ENCODE measurements around the gene OR9Q1.
"Not testable (repeated sequence)": the region's sequence is repeated elsewhere in the genome, so short reads cannot be mapped to it uniquely, and the experiment has no call there.

The OR9Q1 gene

DNA sequence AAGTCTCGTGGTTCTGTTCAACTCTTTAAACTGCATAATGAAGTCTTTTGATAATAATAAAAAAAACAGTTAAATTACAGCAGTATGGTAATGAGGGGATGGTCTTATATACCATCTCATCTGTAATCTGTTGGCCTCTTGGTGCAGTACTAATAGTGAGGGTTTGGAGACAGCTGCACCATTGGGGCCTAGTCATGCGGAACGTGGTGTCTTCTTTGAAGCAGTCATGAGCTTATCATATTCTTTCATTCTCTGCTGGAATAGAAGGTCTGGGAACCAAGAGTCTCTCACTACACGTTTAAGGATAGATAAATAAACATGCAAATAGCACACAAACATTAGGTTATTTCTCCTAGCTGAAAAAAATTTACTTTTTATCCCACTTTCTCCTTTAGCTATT lies 40.9 kb upstream of the OR9Q1 start:
- no peaks in the 10 kb centered on the region for H3K9me3 ChIP-seq (ENCODE audit: low read depth, low read length)
- no peak overlapping the region for H3K9ac ChIP-seq (ENCODE audit: insufficient read length)
- H3K36me3 ChIP-seq (ENCODE audit: insufficient read depth, low read length): no peaks in the 10 kb centered on the region
- no peak overlapping the region for H3K4me3 ChIP-seq
- no peak overlapping the region for H3K27ac ChIP-seq
- no peak for DNase-seq (ENCODE audit: low read depth, low spot score)
- TF ChIP-seq FOXP2 (optimal IDR thresholded peaks at IDR 0.05; ENCODE audit: control extremely low read depth, extremely low read length, insufficient read depth) (no peak), EZH2 (IDR thresholded peaks at IDR 0.05) (no peak), POLR2AphosphoS5 (IDR thresholded peaks at IDR 0.05; ENCODE audit: borderline replicate concordance, low read depth, low read length) (no peak)

DNA sequence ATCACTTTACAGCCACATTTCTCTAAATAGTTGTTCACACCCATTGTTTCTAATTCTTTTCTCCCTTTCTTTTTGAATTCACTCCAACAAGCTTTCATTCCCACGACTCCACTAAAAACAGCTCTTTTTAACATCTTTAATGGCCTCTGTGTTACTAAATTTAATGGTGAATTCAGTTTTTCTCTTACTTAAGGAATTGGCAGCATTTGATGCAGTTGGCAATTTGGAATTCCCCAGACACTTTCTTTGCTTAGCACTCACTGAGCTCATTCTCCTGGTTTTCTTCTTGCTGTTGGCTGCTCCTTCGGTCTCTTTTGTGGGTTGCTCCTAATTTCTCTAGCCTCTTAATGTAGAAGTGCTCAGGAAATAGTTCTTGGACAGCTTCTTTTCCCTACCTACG lies 40.5 kb upstream of the OR9Q1 start:
- Histone ChIP-seq H3K9ac (ENCODE audit: insufficient read length) (no peak overlapping the region), H3K27ac (no peak overlapping the region), H3K4me3 (no peak overlapping the region), H3K36me3 (ENCODE audit: insufficient read depth, low read length) (no peaks in the 10 kb centered on the region), H3K9me3 (ENCODE audit: low read depth, low read length) (no peaks in the 10 kb centered on the region)
- DNase-seq (ENCODE audit: low read depth, low spot score): no peak
- no peak for TF ChIP-seq POLR2AphosphoS5 (IDR thresholded peaks at IDR 0.05; ENCODE audit: borderline replicate concordance, low read depth, low read length)
- no peak for TF ChIP-seq FOXP2 (optimal IDR thresholded peaks at IDR 0.05; ENCODE audit: control extremely low read depth, extremely low read length, insufficient read depth)
- TF ChIP-seq EZH2 (IDR thresholded peaks at IDR 0.05): no peak

DNA sequence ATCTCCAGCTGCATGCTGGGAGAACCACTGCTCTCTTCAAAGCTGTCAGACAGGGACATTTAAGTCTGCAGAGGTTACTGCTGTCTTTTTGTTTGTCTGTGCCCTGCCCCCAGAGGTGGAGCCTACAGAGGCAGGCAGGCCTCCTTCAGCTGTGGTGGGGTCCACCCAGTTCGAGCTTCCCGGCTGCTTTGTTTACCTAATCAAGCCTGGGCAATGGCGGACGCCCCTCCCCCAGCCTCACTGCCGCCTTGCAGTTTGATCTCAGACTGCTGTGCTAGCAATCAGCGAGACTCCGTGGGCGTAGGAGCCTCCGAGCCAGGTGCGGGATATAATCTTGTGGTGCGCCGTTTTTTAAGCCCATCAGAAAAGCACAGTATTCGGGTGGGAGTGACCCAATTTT lies 24.2 kb upstream of the OR9Q1 start:
- DNase-seq (ENCODE audit: low read depth, low spot score); H3K36me3 ChIP-seq (ENCODE audit: insufficient read depth, low read length); H3K9me3 ChIP-seq (ENCODE audit: low read depth, low read length); H3K9ac ChIP-seq (ENCODE audit: insufficient read length); H3K27ac ChIP-seq; H3K4me3 ChIP-seq: not testable (repeated sequence)

DNA sequence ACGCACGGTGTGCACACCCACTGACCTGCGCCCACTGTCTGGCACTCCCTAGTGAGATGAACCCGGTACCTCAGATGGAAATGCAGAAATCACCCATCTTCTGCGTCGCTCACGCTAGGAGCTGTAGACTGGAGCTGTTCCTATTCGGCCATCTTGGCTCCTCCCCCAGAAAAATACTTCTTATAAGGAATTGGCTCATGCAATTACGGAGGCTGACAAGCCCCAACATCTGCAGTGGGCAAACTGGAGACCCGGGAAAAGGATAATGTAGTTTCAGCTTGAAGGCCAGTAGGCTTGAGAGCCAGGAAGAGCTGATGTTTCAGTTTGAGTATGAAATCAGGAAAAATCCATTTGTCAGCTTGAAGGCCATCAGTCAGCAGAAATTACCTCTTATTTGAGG lies 23.7 kb upstream of the OR9Q1 start:
- H3K36me3 ChIP-seq (ENCODE audit: insufficient read depth, low read length); DNase-seq (ENCODE audit: low read depth, low spot score); H3K4me3 ChIP-seq; H3K9me3 ChIP-seq (ENCODE audit: low read depth, low read length); H3K9ac ChIP-seq (ENCODE audit: insufficient read length); H3K27ac ChIP-seq: not testable (repeated sequence)

DNA sequence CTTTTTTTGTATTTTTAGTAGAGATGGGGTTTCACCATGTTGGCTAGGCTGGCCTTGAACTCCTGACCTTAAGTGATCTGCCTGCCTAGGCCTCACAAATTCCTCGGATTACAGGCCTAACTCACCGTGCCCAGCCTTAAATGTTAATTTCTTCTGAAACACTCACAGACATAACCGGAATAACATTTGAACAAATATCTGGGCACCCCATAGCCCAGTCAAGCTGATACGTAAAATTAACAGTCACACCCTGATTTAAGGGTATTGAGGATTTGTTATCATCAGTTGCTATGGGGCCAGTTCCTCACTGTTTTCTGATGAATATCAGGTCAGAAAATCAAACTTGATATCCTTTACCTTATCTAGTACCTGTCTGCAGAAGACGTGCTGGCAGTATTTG lies 23.0 kb upstream of the OR9Q1 start:
- no peak for DNase-seq (ENCODE audit: low read depth, low spot score)
- Histone ChIP-seq H3K4me3 (no peak overlapping the region), H3K9ac (ENCODE audit: insufficient read length) (no peak overlapping the region), H3K9me3 (ENCODE audit: low read depth, low read length) (no peaks in the 10 kb centered on the region), H3K36me3 (ENCODE audit: insufficient read depth, low read length) (no peaks in the 10 kb centered on the region), H3K27ac (no peak overlapping the region)
- no peak for TF ChIP-seq EZH2 (IDR thresholded peaks at IDR 0.05)
- TF ChIP-seq FOXP2 (optimal IDR thresholded peaks at IDR 0.05; ENCODE audit: control extremely low read depth, extremely low read length, insufficient read depth): no peak
- TF ChIP-seq POLR2AphosphoS5 (IDR thresholded peaks at IDR 0.05; ENCODE audit: borderline replicate concordance, low read depth, low read length): no peak

DNA sequence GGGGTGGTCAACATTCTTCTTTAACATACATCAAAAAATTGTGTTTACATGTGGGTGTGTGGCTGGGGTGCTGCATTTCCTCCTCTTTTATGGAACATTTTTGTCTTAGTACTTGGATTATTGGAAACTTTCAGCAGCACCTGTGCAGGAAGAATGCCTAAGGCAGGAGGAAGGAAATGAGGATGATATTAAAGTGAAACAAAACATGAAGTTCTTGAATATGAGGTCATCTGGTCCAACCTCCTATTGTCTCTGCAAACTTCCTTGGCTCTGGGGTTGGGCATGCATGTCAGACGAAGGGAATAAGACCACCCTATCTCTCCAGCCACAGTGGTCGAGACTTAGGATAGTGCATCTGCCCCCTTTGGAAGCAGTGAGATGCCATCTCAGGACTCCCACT lies 20.6 kb upstream of the OR9Q1 start:
- H3K27ac ChIP-seq: no peak overlapping the region

DNA sequence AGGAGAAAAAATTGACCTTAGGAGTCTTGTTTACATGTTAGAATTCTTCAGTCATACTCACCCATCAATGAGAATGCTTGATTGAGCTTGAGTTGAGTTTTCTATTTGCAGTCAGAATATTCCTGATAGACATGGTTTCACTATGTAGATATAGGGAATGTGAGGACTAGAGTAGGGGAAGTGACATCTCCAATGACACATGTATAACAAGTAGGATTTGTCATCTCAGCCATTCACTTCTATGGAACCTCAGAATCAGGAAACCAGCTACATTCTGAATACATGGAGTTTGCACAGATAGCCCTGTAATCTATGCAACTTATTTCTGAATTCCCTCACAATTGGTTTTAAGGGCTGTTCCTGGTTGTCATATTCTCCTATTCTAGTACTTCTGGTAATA lies 20.1 kb upstream of the OR9Q1 start:
- no peaks in the 10 kb centered on the region for H3K9me3 ChIP-seq (ENCODE audit: low read depth, low read length)
- TF ChIP-seq POLR2AphosphoS5 (IDR thresholded peaks at IDR 0.05; ENCODE audit: borderline replicate concordance, low read depth, low read length) (no peak), EZH2 (IDR thresholded peaks at IDR 0.05) (no peak), FOXP2 (optimal IDR thresholded peaks at IDR 0.05; ENCODE audit: control extremely low read depth, extremely low read length, insufficient read depth) (no peak)
- no peaks in the 10 kb centered on the region for H3K36me3 ChIP-seq (ENCODE audit: insufficient read depth, low read length)
- H3K27ac ChIP-seq: no peak overlapping the region
- DNase-seq (ENCODE audit: low read depth, low spot score): no peak
- no peak overlapping the region for H3K9ac ChIP-seq (ENCODE audit: insufficient read length)
- no peak overlapping the region for H3K4me3 ChIP-seq

More for the DNA sequence above, 20.6 kb upstream of the OR9Q1 start:
- TF ChIP-seq EZH2 (IDR thresholded peaks at IDR 0.05) (no peak), FOXP2 (optimal IDR thresholded peaks at IDR 0.05; ENCODE audit: control extremely low read depth, extremely low read length, insufficient read depth) (no peak), POLR2AphosphoS5 (IDR thresholded peaks at IDR 0.05; ENCODE audit: borderline replicate concordance, low read depth, low read length) (no peak)
- no peak for DNase-seq (ENCODE audit: low read depth, low spot score)
- Histone ChIP-seq H3K36me3 (ENCODE audit: insufficient read depth, low read length) (no peaks in the 10 kb centered on the region), H3K9ac (ENCODE audit: insufficient read length) (no peak overlapping the region), H3K9me3 (ENCODE audit: low read depth, low read length) (no peaks in the 10 kb centered on the region), H3K4me3 (no peak overlapping the region)

DNA sequence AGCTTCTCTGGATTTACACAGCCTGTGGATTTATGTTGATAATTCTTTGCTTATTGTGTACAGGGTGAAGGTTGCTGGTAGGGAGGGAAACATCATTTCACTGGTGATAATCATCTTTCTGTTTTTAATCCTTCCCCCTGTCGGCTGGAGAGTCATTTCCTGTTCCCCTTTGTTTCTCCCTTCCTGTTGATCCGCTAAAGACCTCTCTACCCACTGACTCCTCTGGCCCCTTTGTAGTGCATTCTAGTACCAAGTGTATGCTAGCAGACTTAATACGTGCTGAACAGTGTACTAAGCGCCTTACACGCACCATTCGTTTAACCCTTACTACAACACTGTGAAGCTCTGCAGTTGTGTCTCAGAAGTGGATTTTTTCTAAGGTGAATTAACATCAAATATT lies 19.0 kb upstream of the OR9Q1 start:
- Histone ChIP-seq H3K4me3 (no peak overlapping the region), H3K9ac (ENCODE audit: insufficient read length) (no peak overlapping the region), H3K9me3 (ENCODE audit: low read depth, low read length) (no peaks in the 10 kb centered on the region), H3K27ac (no peak overlapping the region), H3K36me3 (ENCODE audit: insufficient read depth, low read length) (no peaks in the 10 kb centered on the region)
- TF ChIP-seq FOXP2 (optimal IDR thresholded peaks at IDR 0.05; ENCODE audit: control extremely low read depth, extremely low read length, insufficient read depth): no peak
- no peak for TF ChIP-seq POLR2AphosphoS5 (IDR thresholded peaks at IDR 0.05; ENCODE audit: borderline replicate concordance, low read depth, low read length)
- no peak for TF ChIP-seq EZH2 (IDR thresholded peaks at IDR 0.05)
- DNase-seq (ENCODE audit: low read depth, low spot score): no peak

DNA sequence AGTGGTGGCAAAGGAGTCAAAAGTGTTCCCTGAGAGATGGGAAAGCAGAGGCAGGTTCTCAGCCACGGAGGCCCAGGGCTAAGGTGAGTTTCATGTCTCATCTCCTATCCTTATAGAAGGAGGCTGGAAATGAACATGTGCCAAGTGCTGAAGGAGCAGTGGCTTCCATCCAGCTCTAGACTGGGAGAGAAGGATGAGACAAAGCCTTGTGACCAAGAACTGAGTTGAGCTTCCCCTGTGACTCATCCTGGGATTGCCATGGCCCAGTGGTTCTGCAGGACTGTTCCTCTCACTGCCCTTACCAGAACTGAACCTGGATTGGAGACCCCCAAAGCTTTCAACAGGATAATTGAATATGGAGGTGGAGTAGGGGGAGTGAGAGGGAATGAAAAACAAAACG lies 16.7 kb upstream of the OR9Q1 start:
- H3K36me3 ChIP-seq (ENCODE audit: insufficient read depth, low read length): no peaks in the 10 kb centered on the region
- no peak overlapping the region for H3K9ac ChIP-seq (ENCODE audit: insufficient read length)
- H3K27ac ChIP-seq: no peak overlapping the region
- TF ChIP-seq EZH2 (IDR thresholded peaks at IDR 0.05) (no peak), POLR2AphosphoS5 (IDR thresholded peaks at IDR 0.05; ENCODE audit: borderline replicate concordance, low read depth, low read length) (no peak), FOXP2 (optimal IDR thresholded peaks at IDR 0.05; ENCODE audit: control extremely low read depth, extremely low read length, insufficient read depth) (no peak)
- no peak overlapping the region for H3K4me3 ChIP-seq
- no peak for DNase-seq (ENCODE audit: low read depth, low spot score)
- H3K9me3 ChIP-seq (ENCODE audit: low read depth, low read length): no peaks in the 10 kb centered on the region
